ENCODE measurements around the gene SKAP1. TPM values are rescaled to one million over a fixed set of nuclear protein-coding genes. Genes with fewer than 3 reads are reported as not detected.
A peak's percentile ranks its signal among the peaks of the same experiment; 100 is the strongest.

The SKAP1 gene
- total RNA-seq, 1 experiment from 2014 or later = 0.18 TPM

- no peak for DNase-seq (ENCODE audit: low read depth)
These were observed 306.9 kb downstream of the SKAP1 start for GRCh38 chr17:48123111-48123510.

- DNase-seq (ENCODE audit: low read depth) = no peak
These were observed 307.4 kb downstream of the SKAP1 start for GRCh38 chr17:48122665-48123045.

GRCh38 chr17:48121923-48122664 lies 307.9 kb downstream of the SKAP1 start:
- DNase-seq (ENCODE audit: low read depth) = no peak

- DNase-seq (ENCODE audit: low read depth) = no peak
These were observed 316.8 kb downstream of the SKAP1 start for GRCh38 chr17:48113201-48113676.

- DNase-seq (ENCODE audit: low read depth) = no peak
These were observed 318.1 kb downstream of the SKAP1 start for GRCh38 chr17:48111937-48112241.

GRCh38 chr17:48110761-48111160 lies 319.3 kb downstream of the SKAP1 start:
- no peak for DNase-seq (ENCODE audit: low read depth)

- DNase-seq (ENCODE audit: low read depth) = peak; percentile 90
These were observed 322.6 kb downstream of the SKAP1 start, which contains the start of gene SNX11 for GRCh38 chr17:48107137-48108055. TSS of gene SNX11 (plus strand) at chr17:48107766. CDS start at chr17:48112044, 4,278 bp downstream.

- no peak for DNase-seq (ENCODE audit: low read depth)
These were observed 323.2 kb downstream of the SKAP1 start for GRCh38 chr17:48106802-48107136.

GRCh38 chr17:48104440-48104839 lies 325.6 kb downstream of the SKAP1 start:
- no peak for DNase-seq (ENCODE audit: low read depth)

- peak; percentile 23 for DNase-seq (ENCODE audit: low read depth)
These were observed 327.0 kb downstream of the SKAP1 start for GRCh38 chr17:48102798-48103715.

- DNase-seq (ENCODE audit: low read depth) = no peak
These were observed 327.8 kb downstream of the SKAP1 start for GRCh38 chr17:48102043-48102750.

- peak; percentile 95 for DNase-seq (ENCODE audit: low read depth)
These were observed 328.8 kb downstream of the SKAP1 start, which contains the start of gene CBX1 for GRCh38 chr17:48101012-48101720. TSS of gene CBX1 (minus strand) at chr17:48101478. CDS start at chr17:48077004, 24,474 bp downstream.

- DNase-seq (ENCODE audit: low read depth) = peak; percentile 67
These were observed 329.4 kb downstream of the SKAP1 start for GRCh38 chr17:48100591-48101011.

GRCh38 chr17:48100160-48100559 lies 329.9 kb downstream of the SKAP1 start:
- no peak for DNase-seq (ENCODE audit: low read depth)

- DNase-seq (ENCODE audit: low read depth) = no peak
These were observed 334.4 kb downstream of the SKAP1 start for GRCh38 chr17:48095611-48096010.

GRCh38 chr17:48093341-48094045 lies 336.5 kb downstream of the SKAP1 start:
- no peak for DNase-seq (ENCODE audit: low read depth)

GRCh38 chr17:48084932-48085331 lies 345.1 kb downstream of the SKAP1 start:
- no peak for DNase-seq (ENCODE audit: low read depth)
